SU-DHL-6 (cell line): ENCODE measurements around the gene DOK4.

ENCODE experiments used
- H2AFZ ChIP-seq: fragments of 200-600 bp; sonication (generic); 2 replicates; pipeline ENCODE4 v1.6.1; 2014; ENCODE audit warnings: low read depth, mild to moderate bottlenecking, moderate library complexity, mixed read lengths, antibody characterized with exemption, low read length; ENCODE audit not compliant: severe bottlenecking
- H3F3A ChIP-seq: fragments of 200-600 bp; shearing (Covaris generic); 2 replicates; pipeline ENCODE4 v1.6.0; 2016; ENCODE audit warnings: antibody characterized with exemption, mild to moderate bottlenecking; ENCODE audit not compliant: insufficient read depth
- H3K27ac ChIP-seq: fragments of 200-600 bp; sonication (generic); 2 replicates; pipeline ENCODE4 v1.5.1; 2016; ENCODE audit warnings: low read depth, mild to moderate bottlenecking, low read length, moderate library complexity, mixed read lengths
- H3K27me3 ChIP-seq: fragments of 200-600 bp; sonication (generic), shearing (Covaris generic); 2 replicates; pipeline ENCODE4 v1.6.0; 2014; ENCODE audit warnings: mild to moderate bottlenecking, low read length
- H3K36me3 ChIP-seq: fragments of 200-600 bp; sonication (generic); 2 replicates; pipeline ENCODE4 v1.6.1; 2014; ENCODE audit warnings: mild to moderate bottlenecking, low read length, mixed read lengths
- H3K4me2 ChIP-seq: fragments of 300-600, 200-600 bp; shearing (Covaris generic), sonication (generic); 2 replicates; pipeline ENCODE4 v1.6.0; 2014; ENCODE audit warnings: low read length, low read depth, mild to moderate bottlenecking; ENCODE audit not compliant: poor library complexity, severe bottlenecking
- H3K4me3 ChIP-seq: fragments of 200-600 bp; sonication (generic); 2 replicates; pipeline ENCODE4 v1.5.1; 2014; ENCODE audit warnings: antibody characterized with exemption, low read length, mild to moderate bottlenecking, mixed read lengths; ENCODE audit not compliant: insufficient read depth, poor library complexity, severe bottlenecking
- H3K79me2 ChIP-seq: fragments of 200-600 bp; sonication (generic); 2 replicates; pipeline ENCODE4 v1.6.1; 2014; ENCODE audit warnings: mild to moderate bottlenecking, low read length, moderate library complexity; ENCODE audit not compliant: insufficient read depth
- H3K9ac ChIP-seq: fragments of 200-600 bp; sonication (generic); 2 replicates; pipeline ENCODE4 v1.7.0; 2014; ENCODE audit warnings: mild to moderate bottlenecking, low read length
- H3K9me2 ChIP-seq: fragments of 200-600 bp; sonication (generic); replicated peaks from 2 replicates; pipeline ENCODE4 v1.6.1; 2014; ENCODE audit warnings: low read length; ENCODE audit not compliant: insufficient read depth
- H3K9me3 ChIP-seq: fragments of 200-600 bp; sonication (generic); 2 replicates; pipeline ENCODE4 v1.6.1; 2014; ENCODE audit warnings: low read length, mixed read lengths; ENCODE audit not compliant: insufficient read depth
- H4K20me1 ChIP-seq: fragments of 200-600 bp; sonication (generic); 2 replicates; pipeline ENCODE4 v1.6.1; 2014; ENCODE audit warnings: low read depth, mild to moderate bottlenecking, antibody characterized with exemption, low read length, moderate library complexity, mixed read lengths
- EZH2phosphoT487 ChIP-seq: fragments of 200-600 bp; sonication (generic), shearing (Covaris generic); conservative IDR thresholded peaks from 2 replicates; pipeline ENCODE4 v1.6.1; 2018; ENCODE audit warnings: mild to moderate bottlenecking, antibody characterized with exemption, low read length, moderate library complexity, mixed read lengths
- TF ChIP-seq, protein P1 (sequence below): fragments of 200-600 bp; sonication (generic); IDR thresholded peaks from one replicate; pipeline ENCODE4 v1.5.1; 2017; ENCODE audit warnings: antibody characterized with exemption, mild to moderate bottlenecking, low read length, moderate library complexity; ENCODE audit not compliant: insufficient read depth, poor library complexity, severe bottlenecking

DOK4 gene

DNA sequence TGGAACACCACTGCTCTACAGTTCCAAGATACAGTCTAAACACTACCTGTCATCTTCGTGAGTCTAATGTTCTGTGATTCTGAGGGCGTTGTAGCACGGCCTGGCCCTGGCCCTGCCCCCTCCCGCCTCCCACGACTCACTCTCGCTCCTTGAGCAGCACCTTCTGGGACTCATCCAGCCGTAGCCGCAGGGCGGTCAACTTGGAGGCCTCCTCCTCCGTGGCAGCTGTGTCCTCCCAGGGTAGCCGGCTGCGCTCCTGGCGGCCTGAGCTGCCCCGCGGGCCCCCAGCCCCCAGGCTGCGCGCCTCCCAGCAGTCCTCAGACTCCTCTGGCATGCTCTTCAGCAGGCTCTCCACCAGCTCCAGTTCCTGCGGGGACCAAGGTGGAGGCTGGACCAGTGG is 39.5 kb upstream of the DOK4 start:
- H3K4me3 ChIP-seq = no peak overlapping the region
- no peak overlapping the region for H3K4me2 ChIP-seq
- TF ChIP-seq, protein P1, sequence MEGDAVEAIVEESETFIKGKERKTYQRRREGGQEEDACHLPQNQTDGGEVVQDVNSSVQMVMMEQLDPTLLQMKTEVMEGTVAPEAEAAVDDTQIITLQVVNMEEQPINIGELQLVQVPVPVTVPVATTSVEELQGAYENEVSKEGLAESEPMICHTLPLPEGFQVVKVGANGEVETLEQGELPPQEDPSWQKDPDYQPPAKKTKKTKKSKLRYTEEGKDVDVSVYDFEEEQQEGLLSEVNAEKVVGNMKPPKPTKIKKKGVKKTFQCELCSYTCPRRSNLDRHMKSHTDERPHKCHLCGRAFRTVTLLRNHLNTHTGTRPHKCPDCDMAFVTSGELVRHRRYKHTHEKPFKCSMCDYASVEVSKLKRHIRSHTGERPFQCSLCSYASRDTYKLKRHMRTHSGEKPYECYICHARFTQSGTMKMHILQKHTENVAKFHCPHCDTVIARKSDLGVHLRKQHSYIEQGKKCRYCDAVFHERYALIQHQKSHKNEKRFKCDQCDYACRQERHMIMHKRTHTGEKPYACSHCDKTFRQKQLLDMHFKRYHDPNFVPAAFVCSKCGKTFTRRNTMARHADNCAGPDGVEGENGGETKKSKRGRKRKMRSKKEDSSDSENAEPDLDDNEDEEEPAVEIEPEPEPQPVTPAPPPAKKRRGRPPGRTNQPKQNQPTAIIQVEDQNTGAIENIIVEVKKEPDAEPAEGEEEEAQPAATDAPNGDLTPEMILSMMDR = no peak
- no peak for TF ChIP-seq EZH2phosphoT487
- no peaks in the 10 kb centered on the region for H3K27me3 ChIP-seq
- H3K9me3 ChIP-seq = no peaks in the 10 kb centered on the region
- H2AFZ ChIP-seq = no peak overlapping the region
- H3K9me2 ChIP-seq = no peaks in the 10 kb centered on the region
- no peaks in the 10 kb centered on the region for H3K36me3 ChIP-seq
- no peak overlapping the region for H3K27ac ChIP-seq
- no peaks in the 10 kb centered on the region for H3F3A ChIP-seq
- H3K9ac ChIP-seq = no peak overlapping the region
- no peaks in the 10 kb centered on the region for H3K79me2 ChIP-seq
- H4K20me1 ChIP-seq = no peaks in the 10 kb centered on the region

GRCh38 chr16:57522960-57523359 is 36.7 kb upstream of the DOK4 start:
- no peaks in the 10 kb centered on the region for H4K20me1 ChIP-seq
- H3K27ac ChIP-seq = no peak overlapping the region
- no peaks in the 10 kb centered on the region for H3K36me3 ChIP-seq
- H3K4me2 ChIP-seq = peak overlapping the region; percentile 29
- H3K4me3 ChIP-seq = no peak overlapping the region
- H3K27me3 ChIP-seq = no peaks in the 10 kb centered on the region
- TF ChIP-seq EZH2phosphoT487 = no peak
- TF ChIP-seq, protein P1 = no peak
- H3K79me2 ChIP-seq = no peaks in the 10 kb centered on the region
- H3K9ac ChIP-seq = no peak overlapping the region
- H3K9me3 ChIP-seq = no peaks in the 10 kb centered on the region
- H2AFZ ChIP-seq = no peak overlapping the region
- H3F3A ChIP-seq = no peaks in the 10 kb centered on the region
- no peaks in the 10 kb centered on the region for H3K9me2 ChIP-seq

- Histone ChIP-seq H3K4me3 (no peak overlapping the region), H3K27me3 (no peaks in the 10 kb centered on the region), H3K9me3 (no peaks in the 10 kb centered on the region), H3K79me2 (no peaks in the 10 kb centered on the region), H3K4me2 (no peak overlapping the region), H3K27ac (no peak overlapping the region), H2AFZ (no peak overlapping the region), H3K36me3 (no peaks in the 10 kb centered on the region), H3K9ac (no peak overlapping the region), H3F3A (no peaks in the 10 kb centered on the region), H3K9me2 (no peaks in the 10 kb centered on the region), H4K20me1 (no peaks in the 10 kb centered on the region)
- no peak for TF ChIP-seq EZH2phosphoT487
- TF ChIP-seq, protein P1 = peak; percentile 88
Observed at GRCh38 chr16:57519796-57520360, 33.6 kb upstream of the DOK4 start.

- Histone ChIP-seq H3K27ac (no peak overlapping the region), H3K9ac (no peak overlapping the region), H3K9me2 (no peaks in the 10 kb centered on the region), H3K9me3 (no peaks in the 10 kb centered on the region), H3K36me3 (no peaks in the 10 kb centered on the region), H2AFZ (no peak overlapping the region), H3K27me3 (no peaks in the 10 kb centered on the region), H3K4me3 (no peak overlapping the region), H3F3A (no peaks in the 10 kb centered on the region), H3K79me2 (no peaks in the 10 kb centered on the region), H4K20me1 (no peaks in the 10 kb centered on the region), H3K4me2 (no peak overlapping the region)
- no peak for TF ChIP-seq EZH2phosphoT487
- TF ChIP-seq, protein P1 = no peak
Observed at GRCh38 chr16:57518922-57519321, 32.6 kb upstream of the DOK4 start.
